SK-N-SH treated with all-trans-retinoic acid at 6 μM for 48 hours (cell line): ENCODE data around the gene MYLK.

Experiments
- CREB5 ChIP-seq: fragments of 250-450 bp; sonication (Bioruptor Pico); IDR thresholded peaks from 2 replicates; pipeline ENCODE4 v1.5.1; 2020; ENCODE audit warnings: low read depth, mild to moderate bottlenecking, moderate library complexity
- ESRRG ChIP-seq: fragments of 250-450 bp; sonication (Bioruptor Pico); IDR thresholded peaks from 2 replicates; pipeline ENCODE4 v1.6.1; 2021; ENCODE audit warnings: mild to moderate bottlenecking
- PATZ1 ChIP-seq: fragments of 250-450 bp; sonication (Bioruptor Pico); IDR thresholded peaks from 2 replicates; pipeline ENCODE4 v1.8.0; 2020; ENCODE audit warnings: mild to moderate bottlenecking, moderate library complexity, borderline replicate concordance
- RARB ChIP-seq: fragments of 250-450 bp; sonication (Bioruptor Pico); IDR thresholded peaks from 2 replicates; pipeline ENCODE4 v1.8.0; 2021; ENCODE audit warnings: mild to moderate bottlenecking, moderate library complexity
- SNAI2 ChIP-seq: fragments of 250-450 bp; sonication (Bioruptor Pico); IDR thresholded peaks from 2 replicates; pipeline ENCODE4 v1.5.0; 2020; ENCODE audit warnings: mild to moderate bottlenecking, moderate library complexity
- ZFP3 ChIP-seq: fragments of 250-450 bp; sonication (Bioruptor Pico); IDR thresholded peaks from 2 replicates; pipeline ENCODE4 v1.5.0; 2020; ENCODE audit warnings: mild to moderate bottlenecking, moderate library complexity
- ZNF8 ChIP-seq: fragments of 450-650 bp; formaldehyde crosslinking; IDR thresholded peaks from 2 replicates; pipeline ENCODE4 v1.5.0; 2020; ENCODE audit warnings: mild to moderate bottlenecking, moderate library complexity

GRCh38 chr3:123593381-123593780 lies 290.8 kb downstream of the MYLK start:
- TF ChIP-seq ESRRG (CRISPR knock-in tag) (no peak), RARB (CRISPR knock-in tag) (no peak), CREB5 (CRISPR knock-in tag) (no peak), PATZ1 (CRISPR knock-in tag) (no peak), ZFP3 (CRISPR knock-in tag) (no peak), SNAI2 (CRISPR knock-in tag) (no peak), ZNF8 (no peak)
